Liver (tissue), 9 donors: ENCODE measurements around the gene MAGEA4. TPM values are rescaled to one million over a fixed set of nuclear protein-coding genes. Genes with fewer than 3 reads are reported as not detected.

Experiments
- DNase-seq: peaks from one replicate; pipeline ENCODE4 v3.0.0-alpha.2; 2017; ENCODE audit warnings: low spot score
- H3K27ac ChIP-seq, 2 donors: one replicate each; pipeline ENCODE4 v1.7.0; 2013; ENCODE audit warnings: inconsistent platforms in 2 of 2, low read length in 2 of 2, control low read depth in 1 of 2, low read depth in 1 of 2, mild to moderate bottlenecking in 1 of 2
- H3K27me3 ChIP-seq, 4 donors: one replicate each; pipeline versions ENCODE4 v1.6.1 to v1.7.0; 2013; ENCODE audit warnings: low read length in 3 of 4, inconsistent platforms in 1 of 4, mild to moderate bottlenecking in 1 of 4, moderate library complexity in 1 of 4; ENCODE audit not compliant: control insufficient read depth in 4 of 4, insufficient read depth in 4 of 4
- H3K36me3 ChIP-seq, 4 donors: one replicate each; pipeline versions ENCODE4 v1.6.1 to v1.7.0; 2013; ENCODE audit warnings: low read length in 3 of 4, mild to moderate bottlenecking in 3 of 4, low read depth in 1 of 4, moderate library complexity in 1 of 4; ENCODE audit not compliant: control insufficient read depth in 4 of 4, insufficient read depth in 3 of 4
- H3K4me1 ChIP-seq, 4 donors: one replicate each; pipeline versions ENCODE4 v1.6.1 to v1.7.0; 2013; ENCODE audit warnings: low read length in 3 of 4, mild to moderate bottlenecking in 3 of 4, moderate library complexity in 1 of 4; ENCODE audit not compliant: control insufficient read depth in 4 of 4, insufficient read depth in 4 of 4
- H3K4me3 ChIP-seq, 3 donors: one replicate each; pipeline versions ENCODE4 v1.6.1 to v1.7.0; 2013; ENCODE audit warnings: low read length in 3 of 3, control low read depth in 1 of 3, low read depth in 1 of 3, mild to moderate bottlenecking in 1 of 3
- H3K9ac ChIP-seq, 2 donors: one replicate each; pipeline ENCODE4 v1.7.0; 2013; ENCODE audit warnings: low read length in 2 of 2, mild to moderate bottlenecking in 2 of 2, moderate library complexity in 2 of 2, control low read depth in 1 of 2, low read depth in 1 of 2
- H3K9me3 ChIP-seq, 4 donors: one replicate each; pipeline versions ENCODE4 v1.6.1 to v1.7.0; 2013; ENCODE audit warnings: low read length in 3 of 4; ENCODE audit not compliant: control insufficient read depth in 4 of 4
- EGR1 ChIP-seq, 2 donors: IDR thresholded peaks; 2 replicates each; pipeline ENCODE4 v1.6.1; 2016 to 2018; ENCODE audit warnings: antibody characterized with exemption in 2 of 2, low read depth in 2 of 2
- FOXA1 ChIP-seq: IDR thresholded peaks from 2 replicates; pipeline ENCODE4 v1.6.1; 2016; ENCODE audit warnings: antibody characterized with exemption
- FOXA2 ChIP-seq: IDR thresholded peaks from 2 replicates; pipeline ENCODE4 v1.6.1; 2016; ENCODE audit warnings: antibody characterized with exemption
- GABPA ChIP-seq, 2 donors: IDR thresholded peaks in 1 of 2; conservative IDR thresholded peaks in 1 of 2; 2 replicates each; pipeline ENCODE4 v1.6.1; 2016; ENCODE audit warnings: antibody characterized with exemption in 2 of 2, mild to moderate bottlenecking in 1 of 2, moderate library complexity in 1 of 2
- HNF4A ChIP-seq, 2 donors: conservative IDR thresholded peaks; 2 replicates each; pipeline ENCODE4 v1.6.1; 2016; ENCODE audit warnings: antibody characterized with exemption in 2 of 2, mild to moderate bottlenecking in 2 of 2
- HNF4G ChIP-seq: IDR thresholded peaks from 2 replicates; pipeline ENCODE4 v1.6.1; 2016; ENCODE audit warnings: antibody characterized with exemption
- JUND ChIP-seq, 2 donors: IDR thresholded peaks; 2 replicates each; pipeline ENCODE4 v1.6.1; 2016; ENCODE audit warnings: antibody characterized with exemption in 2 of 2
- RAD21 ChIP-seq, 2 donors: IDR thresholded peaks; 2 replicates each; pipeline ENCODE4 v1.6.1; 2016; ENCODE audit warnings: antibody characterized with exemption in 2 of 2, mild to moderate bottlenecking in 2 of 2
- REST ChIP-seq: IDR thresholded peaks from 2 replicates; pipeline ENCODE4 v1.6.1; 2016; ENCODE audit warnings: antibody characterized with exemption, mild to moderate bottlenecking
- RXRA ChIP-seq, 2 donors: IDR thresholded peaks; 2 replicates each; pipeline ENCODE4 v1.6.1; 2017 to 2018; ENCODE audit warnings: antibody characterized with exemption in 2 of 2, mild to moderate bottlenecking in 1 of 2
- SP1 ChIP-seq: IDR thresholded peaks from 2 replicates; pipeline ENCODE4 v1.6.1; 2018; ENCODE audit warnings: antibody characterized with exemption, mild to moderate bottlenecking
- TAF1 ChIP-seq: conservative IDR thresholded peaks from 2 replicates; pipeline ENCODE4 v1.6.1; 2016; ENCODE audit warnings: antibody characterized with exemption, mild to moderate bottlenecking
- YY1 ChIP-seq: IDR thresholded peaks from 2 replicates; pipeline ENCODE4 v1.6.1; 2016; ENCODE audit warnings: antibody characterized with exemption, mild to moderate bottlenecking
- ZBTB33 ChIP-seq: IDR thresholded peaks from 2 replicates; pipeline ENCODE4 v1.6.1; 2016; ENCODE audit warnings: antibody characterized with exemption
- WGBS: extraction: QIAGEN DNeasy Blood & Tissue Kit; methylation state at CpG from one replicate; pipeline ENCODE4 v1.1.7; 2013; 5-methylcytosine and 5-hydroxymethylcytosine counted together
- polyA plus RNA-seq, 2 donors: library from polyadenylated mRNA; stranded (reverse) in 1 of 2; unstranded in 1 of 2; fragments of 200-250 nt in 1 of 2; fragments of >200 nt in 1 of 2; fragmentation: Nextera tagmentation in 1 of 2; extraction: Ambion mirVana in 1 of 2; gene quantifications; one replicate each; pipeline versions ENCODE4 v1.2.1 to v1.2.3, GENCODE V29; 2013 to 2015
- total RNA-seq, 2 donors: library from RNA; depleted of rRNA; stranded (reverse); fragments of >200 nt; gene quantifications; one replicate each; pipeline ENCODE4 v1.2.3, GENCODE V29; 2014
- TF ChIP-seq, protein P1 (sequence below): IDR thresholded peaks from 2 replicates; pipeline ENCODE4 v1.6.1; 2016; ENCODE audit warnings: antibody characterized with exemption
- TF ChIP-seq, protein P2 (sequence below): fragments of 150-350 bp; IDR thresholded peaks from 2 replicates; pipeline ENCODE4 v1.5.1; 2017; ENCODE audit warnings: improper control_type of control experiment, low read depth, low read length; ENCODE audit not compliant: missing input control
- donor health status: healthy.
- donor health status: healthy.
- donor health status: healthy.
- donor health status: healthy.
- donor health status: healthy.

Gene MAGEA4
- total and polyA plus RNA-seq, 4 donors, result not detected

DNA sequence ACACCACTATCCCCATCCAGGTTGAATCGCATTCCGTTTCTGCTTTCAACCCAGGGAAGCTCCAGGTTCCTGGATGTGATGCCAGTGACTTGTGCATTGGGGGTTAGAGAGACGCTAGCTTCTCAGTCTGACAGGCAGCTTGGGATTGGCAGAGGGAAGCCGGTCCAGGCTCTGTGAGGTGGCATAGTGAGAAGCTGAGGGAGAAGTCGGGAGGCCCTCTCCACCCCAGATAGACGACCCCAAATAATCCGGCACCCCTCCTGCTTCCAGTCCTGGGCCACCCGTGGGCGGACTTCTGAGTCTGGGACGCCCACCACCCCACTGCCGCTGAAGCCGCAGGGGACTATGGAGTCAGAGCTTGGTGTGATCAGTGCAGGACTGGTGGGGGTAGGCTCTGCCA, 7.4 kb downstream of the MAGEA4 start:
- H3K4me3 ChIP-seq, result no peak overlapping the region
- H3K4me1 ChIP-seq, result no peaks in the 10 kb centered on the region
- H3K9me3 ChIP-seq, result no peaks in the 10 kb centered on the region
- no peaks in the 10 kb centered on the region for H3K27me3 ChIP-seq
- TF ChIP-seq, protein P1, sequence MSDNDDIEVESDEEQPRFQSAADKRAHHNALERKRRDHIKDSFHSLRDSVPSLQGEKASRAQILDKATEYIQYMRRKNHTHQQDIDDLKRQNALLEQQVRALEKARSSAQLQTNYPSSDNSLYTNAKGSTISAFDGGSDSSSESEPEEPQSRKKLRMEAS, result no peak
- TF ChIP-seq REST (no peak), FOXA2 (no peak), GABPA (IDR thresholded peaks at IDR 0.05 in 1 of 2, conservative IDR thresholded peaks at IDR 0.05 in 1 of 2) (no peak), YY1 (no peak), FOXA1 (no peak), EGR1 (IDR thresholded peaks at IDR 0.05; ENCODE audit: low read depth in 2 of 2) (no peak), JUND (IDR thresholded peaks at IDR 0.05) (no peak), RAD21 (IDR thresholded peaks at IDR 0.05) (no peak), HNF4G (no peak), HNF4A (conservative IDR thresholded peaks at IDR 0.05) (no peak), SP1 (no peak), RXRA (IDR thresholded peaks at IDR 0.05) (no peak), TAF1 (no peak), ZBTB33 (no peak)
- TF ChIP-seq, protein P2, sequence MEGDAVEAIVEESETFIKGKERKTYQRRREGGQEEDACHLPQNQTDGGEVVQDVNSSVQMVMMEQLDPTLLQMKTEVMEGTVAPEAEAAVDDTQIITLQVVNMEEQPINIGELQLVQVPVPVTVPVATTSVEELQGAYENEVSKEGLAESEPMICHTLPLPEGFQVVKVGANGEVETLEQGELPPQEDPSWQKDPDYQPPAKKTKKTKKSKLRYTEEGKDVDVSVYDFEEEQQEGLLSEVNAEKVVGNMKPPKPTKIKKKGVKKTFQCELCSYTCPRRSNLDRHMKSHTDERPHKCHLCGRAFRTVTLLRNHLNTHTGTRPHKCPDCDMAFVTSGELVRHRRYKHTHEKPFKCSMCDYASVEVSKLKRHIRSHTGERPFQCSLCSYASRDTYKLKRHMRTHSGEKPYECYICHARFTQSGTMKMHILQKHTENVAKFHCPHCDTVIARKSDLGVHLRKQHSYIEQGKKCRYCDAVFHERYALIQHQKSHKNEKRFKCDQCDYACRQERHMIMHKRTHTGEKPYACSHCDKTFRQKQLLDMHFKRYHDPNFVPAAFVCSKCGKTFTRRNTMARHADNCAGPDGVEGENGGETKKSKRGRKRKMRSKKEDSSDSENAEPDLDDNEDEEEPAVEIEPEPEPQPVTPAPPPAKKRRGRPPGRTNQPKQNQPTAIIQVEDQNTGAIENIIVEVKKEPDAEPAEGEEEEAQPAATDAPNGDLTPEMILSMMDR, result no peak
- WGBS, result 90% methylated on average over 12 of the region's 12 CpGs
- H3K27ac ChIP-seq, result no peak overlapping the region
- H3K9ac ChIP-seq, result no peak overlapping the region
- no peaks in the 10 kb centered on the region for H3K36me3 ChIP-seq
- DNase-seq, result no peak

DNA sequence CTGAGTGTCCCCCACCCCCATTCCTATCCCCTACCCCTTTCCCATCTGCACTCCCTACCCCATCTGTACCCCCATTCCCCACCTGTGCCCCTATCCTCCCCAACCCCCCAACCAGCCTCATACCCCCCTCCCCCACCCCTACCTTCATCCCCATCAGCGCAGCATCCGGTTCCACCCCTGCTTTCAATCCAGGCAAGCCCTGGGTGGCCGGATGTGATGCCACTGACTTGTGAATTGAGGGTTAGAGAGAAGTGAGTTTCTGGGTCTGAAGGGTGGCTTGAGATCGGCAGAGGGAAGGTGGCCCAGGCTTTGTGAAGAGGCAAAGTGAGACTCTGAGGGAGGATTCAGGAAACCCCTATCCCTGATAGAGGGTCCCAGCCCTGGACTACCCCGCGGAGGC, 7.8 kb downstream of the MAGEA4 start:
- no peak for DNase-seq
- Histone ChIP-seq H3K4me3 (no peak overlapping the region), H3K27ac (no peak overlapping the region), H3K9ac (no peak overlapping the region), H3K4me1 (no peaks in the 10 kb centered on the region), H3K36me3 (no peaks in the 10 kb centered on the region), H3K9me3 (no peaks in the 10 kb centered on the region), H3K27me3 (no peaks in the 10 kb centered on the region)
- TF ChIP-seq FOXA1 (no peak), HNF4G (no peak), SP1 (no peak), REST (no peak)
- WGBS, result 52% methylated on average over 6 of the region's 6 CpGs
